ENCODE results near the gene DCAF17.

GRCh38 chr2:171530378-171530777 lies 96.4 kb downstream of the DCAF17 start:
- TF ChIP-seq CTCF (tag by site-specific recombination; IDR thresholded peaks at IDR 0.05) (no peak), ZNF311 (tag by site-specific recombination; IDR thresholded peaks at IDR 0.05; ENCODE audit: borderline replicate concordance) (no peak), ZNF777 (tag by site-specific recombination; IDR thresholded peaks at IDR 0.05; ENCODE audit: borderline replicate concordance) (no peak), ZNF155 (tag by site-specific recombination; IDR thresholded peaks at IDR 0.05) (no peak), ZBTB26 (tag by site-specific recombination; optimal IDR thresholded peaks at IDR 0.05) (no peak), ZNF624 (tag by site-specific recombination; IDR thresholded peaks at IDR 0.05) (no peak), YY1 (tag by site-specific recombination; IDR thresholded peaks at IDR 0.05) (no peak), OVOL3 (tag by site-specific recombination; IDR thresholded peaks at IDR 0.05) (no peak), ZBTB7A (tag by site-specific recombination; IDR thresholded peaks at IDR 0.05; ENCODE audit: low read depth) (no peak), MEIS1 (CRISPR knock-in tag; IDR thresholded peaks at IDR 0.05; ENCODE audit: borderline replicate concordance) (no peak), SP2 (tag by site-specific recombination; IDR thresholded peaks at IDR 0.05) (no peak), ZNF571 (tag by site-specific recombination; IDR thresholded peaks at IDR 0.05) (no peak), ZNF398 (tag by site-specific recombination; IDR thresholded peaks at IDR 0.05) (no peak)

All from HEK293 (cell line).